Transverse colon (tissue), 4 donors: Measurements from ENCODE around the gene EML6. TPM values are rescaled to one million over a fixed set of nuclear protein-coding genes. Genes with fewer than 3 reads are reported as not detected.

ENCODE experiments used
- DNase-seq: peaks from one replicate; pipeline ENCODE4 v3.0.0-alpha.2; 2019
- H3K27ac ChIP-seq, 4 donors: fragments of 200-600 bp; sonication (generic); 2 replicates each; pipeline ENCODE4 v1.5.1; 2016 to 2018; ENCODE audit warnings: inconsistent platforms in 4 of 4
- H3K27me3 ChIP-seq: fragments of 200-600 bp; sonication (generic); 2 replicates; pipeline ENCODE4 v1.5.1; 2017; ENCODE audit warnings: inconsistent platforms
- H3K36me3 ChIP-seq, 4 donors: fragments of 200-600 bp; sonication (generic); 2 replicates each; pipeline ENCODE4 v1.5.1; 2017 to 2019; ENCODE audit warnings: inconsistent platforms in 4 of 4
- H3K4me1 ChIP-seq, 4 donors: fragments of 200-600 bp; sonication (generic); 2 replicates each; pipeline ENCODE4 v1.5.1; 2017 to 2020; ENCODE audit warnings: inconsistent platforms in 4 of 4
- H3K4me3 ChIP-seq, 4 donors: fragments of 200-600 bp; sonication (generic); 1 replicate in 1 of 4; 2 replicates in 3 of 4; pipeline versions ENCODE4 v1.5.1 to v1.6.1; 2017 to 2019; ENCODE audit warnings: inconsistent platforms in 4 of 4
- H3K9me3 ChIP-seq, 2 donors: fragments of 200-600 bp; sonication (generic); 2 replicates each; pipeline ENCODE4 v1.5.1; 2017 to 2019; ENCODE audit warnings: inconsistent platforms in 2 of 2
- EP300 ChIP-seq: sonication (generic); formaldehyde crosslinking; IDR thresholded peaks from one replicate; pipeline ENCODE4 v1.6.1; 2017; ENCODE audit warnings: antibody characterized with exemption, low read depth
- POLR2A ChIP-seq: fragments of 450-650 bp; IDR thresholded peaks from one replicate; pipeline ENCODE4 v1.6.1; 2016; ENCODE audit warnings: antibody characterized with exemption, mild to moderate bottlenecking, moderate library complexity
- POLR2AphosphoS5 ChIP-seq, 3 donors: sonication (generic); formaldehyde crosslinking; IDR thresholded peaks; one replicate each; pipeline ENCODE4 v1.6.1; 2016; ENCODE audit warnings: antibody characterized with exemption in 3 of 3
- WGBS, 2 donors: methylation state at CpG; one replicate each; pipeline ENCODE4 v1.1.5; 2018; ENCODE audit warnings: low coverage in 1 of 2; 5-methylcytosine and 5-hydroxymethylcytosine counted together
- in situ Hi-C, 4 donors: fragments of 200-750 bp; cut with MboI; loops; one replicate each; pipeline versions ENCODE4 v1.15.0 to v1.15.1; 2017; ENCODE audit warnings: low sequenced_read_pairs in 3 of 4, low pct_ligation_motif_present in 1 of 4, low pct_unique_long_range_greater_than_20kb in 1 of 4
- intact Hi-C: fragments of 100-400 bp; cut with DNase I; formaldehyde crosslinking; loops from one replicate; pipeline ENCODE4 v1.15.1; 2023; ENCODE audit warnings: low total_unique reads
- total RNA-seq, 4 donors: library from RNA; depleted of rRNA; stranded (reverse); fragments of >200 nt; gene quantifications; one replicate each; pipeline ENCODE4 v1.1.0, GENCODE V29; 2016
- TF ChIP-seq, protein P1 (sequence below), 5 experiments: fragments of 200-600 bp in 3 of 5; fragments of 450-650 bp in 2 of 5; sonication (generic) in 3 of 5; IDR thresholded peaks; 1 replicate in 2 of 5; 2 replicates in 3 of 5; pipeline ENCODE4 v1.5.1; 2016 to 2017; ENCODE audit warnings: antibody characterized with exemption in 5 of 5, inconsistent platforms in 3 of 5, mild to moderate bottlenecking in 2 of 5, moderate library complexity in 1 of 5

The EML6 gene
- total RNA-seq, 4 donors from 2014 or later, result 1.5 to 8.2 (median 3.4) TPM

DNA sequence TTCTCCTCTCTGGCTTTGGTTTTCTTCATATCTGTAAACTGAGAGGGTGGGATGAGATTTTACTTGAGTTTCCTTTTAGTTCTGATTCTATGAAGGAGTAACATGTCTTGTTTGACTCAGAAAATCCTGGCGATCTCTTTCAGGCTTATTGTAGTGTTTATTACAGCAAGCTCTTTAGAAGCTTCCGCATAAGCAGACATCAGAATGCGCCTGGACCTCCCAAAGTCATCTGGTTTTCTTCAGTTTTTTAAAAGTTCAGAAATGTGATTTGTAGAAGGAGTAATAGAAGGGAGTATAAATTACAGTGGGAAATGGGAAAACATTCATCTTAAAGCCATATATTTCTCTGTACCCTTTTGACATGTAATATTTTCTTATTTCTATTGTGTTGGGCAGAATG, 68.4 kb downstream of the EML6 start:
- no peak for DNase-seq
- H3K4me1 ChIP-seq, result no peaks in the 10 kb centered on the region
- H3K27ac ChIP-seq, result no peak overlapping the region
- H3K27me3 ChIP-seq, result no peaks in the 10 kb centered on the region
- TF ChIP-seq POLR2A (no peak), EP300 (no peak)
- TF ChIP-seq, protein P1, sequence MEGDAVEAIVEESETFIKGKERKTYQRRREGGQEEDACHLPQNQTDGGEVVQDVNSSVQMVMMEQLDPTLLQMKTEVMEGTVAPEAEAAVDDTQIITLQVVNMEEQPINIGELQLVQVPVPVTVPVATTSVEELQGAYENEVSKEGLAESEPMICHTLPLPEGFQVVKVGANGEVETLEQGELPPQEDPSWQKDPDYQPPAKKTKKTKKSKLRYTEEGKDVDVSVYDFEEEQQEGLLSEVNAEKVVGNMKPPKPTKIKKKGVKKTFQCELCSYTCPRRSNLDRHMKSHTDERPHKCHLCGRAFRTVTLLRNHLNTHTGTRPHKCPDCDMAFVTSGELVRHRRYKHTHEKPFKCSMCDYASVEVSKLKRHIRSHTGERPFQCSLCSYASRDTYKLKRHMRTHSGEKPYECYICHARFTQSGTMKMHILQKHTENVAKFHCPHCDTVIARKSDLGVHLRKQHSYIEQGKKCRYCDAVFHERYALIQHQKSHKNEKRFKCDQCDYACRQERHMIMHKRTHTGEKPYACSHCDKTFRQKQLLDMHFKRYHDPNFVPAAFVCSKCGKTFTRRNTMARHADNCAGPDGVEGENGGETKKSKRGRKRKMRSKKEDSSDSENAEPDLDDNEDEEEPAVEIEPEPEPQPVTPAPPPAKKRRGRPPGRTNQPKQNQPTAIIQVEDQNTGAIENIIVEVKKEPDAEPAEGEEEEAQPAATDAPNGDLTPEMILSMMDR (IDR thresholded peaks at IDR 0.05), result no peak
- H3K9me3 ChIP-seq, result no peaks in the 10 kb centered on the region
- in situ Hi-C loops (no loop called here), intact Hi-C loops (no loop called here)
- no peak overlapping the region for H3K4me3 ChIP-seq
- H3K36me3 ChIP-seq, result no peaks in the 10 kb centered on the region
- WGBS, 2 donors, result 66 to 80% methylated on average over 3 of the region's 3 CpGs

DNA sequence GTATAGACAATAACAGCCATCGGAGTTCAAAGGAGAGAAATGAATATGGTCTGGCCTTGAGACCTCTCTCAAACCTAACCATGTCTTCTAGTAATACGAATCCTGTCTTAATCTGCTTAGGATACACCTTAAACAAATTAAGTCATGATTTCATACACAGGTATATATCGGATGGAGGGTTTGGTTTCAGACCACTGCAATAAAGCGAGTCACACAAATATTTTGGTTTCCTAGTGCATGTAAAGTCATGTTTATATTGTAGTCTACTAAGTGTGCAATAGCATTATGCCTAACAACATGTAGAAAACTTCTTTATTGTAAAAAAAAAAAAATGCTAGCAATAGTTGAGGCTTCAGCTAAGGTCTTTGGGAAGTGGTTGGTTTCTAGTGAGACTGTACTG, 73.8 kb downstream of the EML6 start:
- Histone ChIP-seq H3K27me3 (no peaks in the 10 kb centered on the region), H3K4me3 (no peak overlapping the region), H3K9me3 (no peaks in the 10 kb centered on the region), H3K4me1 (no peaks in the 10 kb centered on the region), H3K36me3 (no peaks in the 10 kb centered on the region), H3K27ac (no peak overlapping the region)
- intact Hi-C loops (no loop called here), in situ Hi-C loops (no loop called here)
- no peak for DNase-seq
- TF ChIP-seq POLR2AphosphoS5 (IDR thresholded peaks at IDR 0.05), result no peak
- TF ChIP-seq, protein P1 (IDR thresholded peaks at IDR 0.05), result no peak
- no peak for TF ChIP-seq EP300
- TF ChIP-seq POLR2A, result no peak
- 85 to 86% methylated on average over 4 of the region's 4 CpGs for WGBS, 2 donors

DNA sequence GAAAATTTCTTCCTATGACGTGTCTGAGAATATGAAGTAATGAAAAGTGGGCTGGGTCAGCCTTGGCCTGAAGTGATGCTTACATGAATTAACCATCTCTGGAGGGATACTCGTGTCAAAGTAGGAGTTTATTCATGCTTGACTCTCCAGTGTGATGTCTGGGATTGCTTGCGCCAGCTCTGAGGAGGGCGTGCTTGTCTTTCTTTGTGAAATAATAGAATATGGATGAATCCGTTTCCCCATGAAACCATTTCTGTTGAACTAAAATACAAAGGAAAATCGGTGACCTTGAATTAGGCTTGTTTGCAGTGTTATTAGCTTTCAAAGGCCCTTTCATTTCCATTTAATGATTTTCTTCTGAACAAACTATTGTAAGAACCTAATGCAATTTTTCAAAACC, 77.9 kb downstream of the EML6 start:
- DNase-seq, result no peak
- WGBS, 2 donors, result 78 to 91% methylated on average over 6 of the region's 6 CpGs
- intact Hi-C loops, result no loop called here
- H3K27ac ChIP-seq, result no peak overlapping the region
- no peaks in the 10 kb centered on the region for H3K36me3 ChIP-seq
- H3K27me3 ChIP-seq, result no peaks in the 10 kb centered on the region
- no peak overlapping the region for H3K4me3 ChIP-seq
- TF ChIP-seq POLR2AphosphoS5 (IDR thresholded peaks at IDR 0.05), result no peak
- TF ChIP-seq POLR2A, result no peak
- TF ChIP-seq, protein P1 (IDR thresholded peaks at IDR 0.05), result no peak
- TF ChIP-seq EP300, result no peak
- peaks cover 0 to 4% of the 10 kb centered on the region in 2 donors for H3K9me3 ChIP-seq
- no peaks in the 10 kb centered on the region for H3K4me1 ChIP-seq
- in situ Hi-C loops, result no loop called here

DNA sequence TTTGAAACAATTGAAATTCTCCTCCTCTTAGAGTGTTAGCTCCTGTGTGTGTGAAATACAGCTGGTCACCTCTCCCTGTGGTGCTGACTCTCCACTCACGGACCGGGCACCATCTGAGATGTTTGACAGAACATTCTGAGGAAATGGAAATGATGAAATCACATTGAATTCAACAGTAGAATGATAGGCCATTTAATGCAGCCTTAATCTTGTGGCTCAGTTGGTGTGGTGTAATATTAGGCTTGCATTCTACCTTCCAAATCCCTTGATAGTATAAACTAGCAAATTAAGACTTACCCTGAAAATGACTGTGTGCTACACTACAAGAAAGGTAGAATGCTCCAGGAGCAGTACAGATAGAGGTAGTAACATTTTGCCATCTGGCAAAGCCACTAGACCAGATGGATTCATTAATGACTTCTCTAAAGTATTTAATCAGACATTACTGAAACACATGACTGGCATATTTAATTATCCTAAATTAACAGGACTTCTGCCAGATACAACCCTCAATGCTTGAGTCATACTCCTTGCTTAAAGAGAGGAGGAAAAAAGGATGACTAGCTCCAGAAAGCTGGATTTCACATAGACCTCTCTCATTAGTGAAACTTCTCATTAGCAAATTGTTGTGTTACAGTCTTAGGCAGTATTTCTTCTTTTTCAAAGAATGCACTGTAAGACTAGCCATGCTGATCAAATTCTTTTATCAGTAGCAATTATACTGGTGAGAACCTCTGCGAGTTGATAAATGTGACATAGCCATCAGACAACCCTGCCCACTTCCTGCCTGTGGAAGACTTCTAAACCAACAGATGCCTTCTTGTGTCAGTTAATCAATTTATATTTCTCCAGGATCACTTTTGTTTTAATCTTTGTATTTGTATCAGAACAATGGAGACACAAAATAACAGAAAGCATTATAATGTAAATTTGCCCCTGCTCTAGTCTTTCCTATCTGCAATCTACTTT, 80.6 kb downstream of the EML6 start:
- TF ChIP-seq POLR2AphosphoS5 (IDR thresholded peaks at IDR 0.05) (no peak), EP300 (no peak), POLR2A (no peak)
- TF ChIP-seq, protein P1 (IDR thresholded peaks at IDR 0.05), result no peak
- no peak overlapping the region for H3K4me3 ChIP-seq
- intact Hi-C loops (no loop called here), in situ Hi-C loops (no loop called here)
- H3K4me1 ChIP-seq, result no peaks in the 10 kb centered on the region
- H3K27ac ChIP-seq, result no peak overlapping the region
- no peak for DNase-seq
- H3K27me3 ChIP-seq, result no peaks in the 10 kb centered on the region
- peaks cover 0 to 4% of the 10 kb centered on the region in 2 donors for H3K9me3 ChIP-seq
- 82 to 89% methylated on average over 1 to 3 of the region's 3 CpGs for WGBS, 2 donors
- H3K36me3 ChIP-seq, result no peaks in the 10 kb centered on the region
